Measurements from ENCODE around the gene ZNF273. TPM values are rescaled to one million over a fixed set of nuclear protein-coding genes. Genes with fewer than 3 reads are reported as not detected.
"Not testable (repeated sequence)": the region's sequence is repeated elsewhere in the genome, so short reads cannot be mapped to it uniquely, and the experiment has no call there.

Gene ZNF273
- total RNA-seq, 4 donors from 2014 or later, result 0.29 to 9.3 (median 2.3) TPM

DNA sequence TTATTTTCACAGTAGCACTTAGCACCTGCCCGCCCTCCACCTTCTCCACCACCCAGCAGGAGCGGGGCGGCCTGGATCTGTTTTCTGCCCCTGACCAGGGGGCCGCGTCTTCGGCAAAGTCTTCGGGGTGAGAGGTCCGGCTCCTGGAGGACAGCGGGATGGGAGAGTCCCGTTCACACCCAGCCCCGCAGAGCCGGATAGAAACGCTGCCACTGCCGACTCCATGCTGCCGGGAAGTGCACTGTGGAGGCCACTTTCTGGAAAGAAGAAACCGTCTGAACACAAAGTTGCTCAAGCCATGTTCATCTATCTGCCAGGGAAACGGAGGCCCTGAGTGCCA lies 14.5 kb upstream of the ZNF273 start:
- peak; percentile 17 to 30 for ATAC-seq

DNA sequence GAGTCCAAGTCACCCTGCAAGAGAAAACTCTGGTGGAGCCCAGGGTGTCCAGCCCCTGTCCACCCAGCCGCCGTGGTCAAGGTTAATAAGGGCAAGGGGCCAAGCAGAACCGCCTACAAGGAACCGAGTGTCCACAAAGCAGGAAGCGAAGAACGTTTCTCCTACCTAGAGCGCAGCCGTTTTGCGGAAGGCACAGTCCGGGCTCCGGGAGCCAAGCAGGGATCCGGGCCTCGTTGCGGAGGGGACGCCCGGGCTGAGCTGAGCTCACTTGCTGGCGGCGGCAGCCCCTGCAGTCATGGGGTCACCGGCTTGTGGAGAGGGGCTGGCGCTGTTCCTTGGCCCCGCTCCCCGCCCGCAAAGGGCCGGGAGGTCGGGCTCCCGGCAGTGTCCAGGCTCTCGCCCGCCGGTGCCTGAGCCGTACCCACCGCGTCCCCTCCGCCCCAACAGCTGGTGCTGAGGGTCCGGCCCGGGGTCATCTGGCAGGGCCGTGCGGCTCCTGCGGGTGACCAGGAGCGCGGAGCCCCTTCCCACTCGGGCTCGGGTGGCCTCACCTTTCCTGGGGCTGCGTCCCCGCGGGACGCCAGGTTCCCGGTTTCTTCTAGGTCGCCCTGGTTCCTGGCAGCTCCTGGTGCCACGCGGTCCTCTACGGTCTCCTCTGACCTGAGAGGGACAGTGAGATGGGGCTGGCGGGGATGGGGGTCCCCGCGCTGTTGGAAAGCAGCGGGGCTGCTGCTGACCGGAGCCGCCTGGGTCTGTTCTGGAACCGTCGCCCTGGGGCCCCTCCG lies 14.0 kb upstream of the ZNF273 start:
- DNase-seq, result no peak
- no peaks in the 10 kb centered on the region for H3K36me3 ChIP-seq
- in situ Hi-C loops (cut with MboI; ENCODE audit: low sequenced_read_pairs in 4 of 4), result no loop called here
- H3K4me1 ChIP-seq, result peaks cover 13 to 18% of the 10 kb centered on the region in 2 donors
- no peaks in the 10 kb centered on the region for H3K9me3 ChIP-seq
- no peak for TF ChIP-seq POLR2A (IDR thresholded peaks at IDR 0.05)
- TF ChIP-seq, protein P1, sequence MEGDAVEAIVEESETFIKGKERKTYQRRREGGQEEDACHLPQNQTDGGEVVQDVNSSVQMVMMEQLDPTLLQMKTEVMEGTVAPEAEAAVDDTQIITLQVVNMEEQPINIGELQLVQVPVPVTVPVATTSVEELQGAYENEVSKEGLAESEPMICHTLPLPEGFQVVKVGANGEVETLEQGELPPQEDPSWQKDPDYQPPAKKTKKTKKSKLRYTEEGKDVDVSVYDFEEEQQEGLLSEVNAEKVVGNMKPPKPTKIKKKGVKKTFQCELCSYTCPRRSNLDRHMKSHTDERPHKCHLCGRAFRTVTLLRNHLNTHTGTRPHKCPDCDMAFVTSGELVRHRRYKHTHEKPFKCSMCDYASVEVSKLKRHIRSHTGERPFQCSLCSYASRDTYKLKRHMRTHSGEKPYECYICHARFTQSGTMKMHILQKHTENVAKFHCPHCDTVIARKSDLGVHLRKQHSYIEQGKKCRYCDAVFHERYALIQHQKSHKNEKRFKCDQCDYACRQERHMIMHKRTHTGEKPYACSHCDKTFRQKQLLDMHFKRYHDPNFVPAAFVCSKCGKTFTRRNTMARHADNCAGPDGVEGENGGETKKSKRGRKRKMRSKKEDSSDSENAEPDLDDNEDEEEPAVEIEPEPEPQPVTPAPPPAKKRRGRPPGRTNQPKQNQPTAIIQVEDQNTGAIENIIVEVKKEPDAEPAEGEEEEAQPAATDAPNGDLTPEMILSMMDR (IDR thresholded peaks at IDR 0.05 in 4 of 5, conservative IDR thresholded peaks at IDR 0.05 in 1 of 5), result no peak
- H3K4me3 ChIP-seq, result peak overlapping the region; percentile 57 to 81 (median 58)
- peak; percentile 30 to 37 for ATAC-seq
- H3K27ac ChIP-seq, result peak overlapping the region in 2 of 4 donors; percentile 37 to 66
- peaks cover 0 to 19% (median 0%) of the 10 kb centered on the region in 3 donors for H3K27me3 ChIP-seq
- intact Hi-C loops (cut with DNase I; ENCODE audit: low total_unique reads), result no loop called here

More for the DNA sequence above, 14.5 kb upstream of the ZNF273 start:
- DNase-seq, result no peak
- TF ChIP-seq POLR2A (IDR thresholded peaks at IDR 0.05), result no peak
- TF ChIP-seq, protein P1 (IDR thresholded peaks at IDR 0.05 in 4 of 5, conservative IDR thresholded peaks at IDR 0.05 in 1 of 5), result no peak
- H3K9me3 ChIP-seq, result no peaks in the 10 kb centered on the region
- H3K36me3 ChIP-seq, result no peaks in the 10 kb centered on the region
- in situ Hi-C loops (cut with MboI; ENCODE audit: low sequenced_read_pairs in 4 of 4), result no loop called here
- H3K27me3 ChIP-seq, result peaks cover 0 to 19% (median 0%) of the 10 kb centered on the region in 3 donors
- peak overlapping the region in 2 of 4 donors; percentile 37 to 66 for H3K27ac ChIP-seq
- peaks cover 13 to 18% of the 10 kb centered on the region in 2 donors for H3K4me1 ChIP-seq
- intact Hi-C loops (cut with DNase I; ENCODE audit: low total_unique reads), result no loop called here
- H3K4me3 ChIP-seq, result peak overlapping the region; percentile 57 to 81 (median 58)

DNA sequence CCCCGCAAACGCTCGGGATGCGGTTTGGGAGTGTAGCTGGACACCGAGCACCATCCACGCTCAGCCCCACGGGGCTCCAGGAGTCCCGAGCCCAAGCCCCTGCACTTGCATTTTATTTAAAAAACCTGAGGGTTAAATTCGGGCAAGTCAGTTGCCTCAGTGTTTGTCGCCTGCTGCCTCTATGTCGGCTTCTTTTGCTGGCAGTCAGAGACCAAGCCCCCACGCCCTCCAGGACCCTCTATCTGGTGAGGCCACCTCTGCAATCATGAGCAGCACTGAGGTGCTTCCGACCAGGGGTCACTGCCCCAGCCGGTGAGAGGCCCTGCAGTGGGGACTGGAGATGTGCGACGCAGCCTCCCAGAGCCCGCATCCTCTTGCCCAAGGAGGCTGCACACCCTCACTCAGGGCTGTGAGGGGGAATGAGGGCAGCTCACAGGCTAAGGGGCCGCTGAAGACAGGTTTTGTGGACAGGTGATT lies 13.3 kb upstream of the ZNF273 start:
- H3K9me3 ChIP-seq, result no peaks in the 10 kb centered on the region
- in situ Hi-C loops (cut with MboI; ENCODE audit: low sequenced_read_pairs in 4 of 4) (no loop called here), intact Hi-C loops (cut with DNase I; ENCODE audit: low total_unique reads) (no loop called here)
- H3K27ac ChIP-seq, result no peak overlapping the region
- TF ChIP-seq, protein P1 (IDR thresholded peaks at IDR 0.05 in 4 of 5, conservative IDR thresholded peaks at IDR 0.05 in 1 of 5), result no peak
- no peak for TF ChIP-seq POLR2A (IDR thresholded peaks at IDR 0.05)
- no peaks in the 10 kb centered on the region for H3K36me3 ChIP-seq
- peaks cover 0 to 19% (median 0%) of the 10 kb centered on the region in 3 donors for H3K27me3 ChIP-seq
- peak overlapping the region; percentile 57 to 81 (median 58) for H3K4me3 ChIP-seq
- no peak for DNase-seq
- H3K4me1 ChIP-seq, result peaks cover 13 to 18% of the 10 kb centered on the region in 2 donors
- no peak for ATAC-seq

DNA sequence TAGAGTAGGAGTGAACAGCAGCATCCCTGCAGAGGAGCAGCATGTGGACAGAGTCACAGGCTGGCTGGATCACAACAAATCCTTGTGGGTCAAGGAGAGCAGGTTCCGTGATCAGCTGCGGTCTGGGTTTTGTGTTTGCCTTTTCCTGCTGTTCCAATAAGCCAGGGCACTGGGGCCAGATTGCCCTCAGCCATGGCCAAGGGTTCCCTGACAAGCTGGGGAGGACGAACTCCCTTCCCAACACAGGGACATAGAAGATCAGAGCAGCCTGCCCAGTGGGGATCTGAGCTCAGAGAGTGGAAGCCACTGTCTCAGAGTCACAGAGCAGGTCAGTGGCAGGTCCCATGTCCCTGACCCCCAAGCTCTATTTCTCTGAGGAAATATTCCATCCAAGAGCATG lies 12.8 kb upstream of the ZNF273 start:
- peaks cover 13 to 18% of the 10 kb centered on the region in 2 donors for H3K4me1 ChIP-seq

DNA sequence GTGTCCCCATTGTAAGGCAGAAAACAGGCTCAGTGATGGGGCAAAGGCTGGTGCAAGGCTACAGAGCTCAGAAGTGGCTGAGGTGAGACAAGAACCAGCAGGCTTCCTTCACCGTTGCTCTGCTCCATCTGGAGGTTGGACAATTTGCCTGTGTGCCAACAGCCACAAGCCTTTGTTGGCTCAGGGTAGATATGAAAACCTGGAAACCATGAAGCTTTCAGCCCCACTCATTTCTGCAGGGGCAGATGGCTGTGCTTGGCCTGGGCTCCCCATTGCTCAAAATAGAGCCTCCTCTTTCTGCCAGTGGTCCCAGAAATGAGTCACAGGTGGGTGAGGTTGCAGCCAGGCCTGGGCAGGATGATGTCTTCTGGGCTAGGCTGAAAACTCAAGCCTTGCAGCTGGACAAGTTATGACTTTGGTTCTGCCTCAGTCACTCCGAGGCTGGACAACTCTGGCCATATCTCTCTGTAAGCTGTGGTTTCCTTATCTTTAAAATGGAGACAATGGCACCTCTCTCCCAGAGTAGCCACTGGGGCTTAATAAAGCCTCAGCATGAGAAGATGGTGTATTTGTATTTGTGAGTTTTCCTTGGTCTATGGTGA lies 12.2 kb upstream of the ZNF273 start:
- Histone ChIP-seq H3K9me3 (no peaks in the 10 kb centered on the region), H3K4me3 (no peak overlapping the region), H3K36me3 (no peaks in the 10 kb centered on the region), H3K27me3 (peaks cover 0 to 14% (median 0%) of the 10 kb centered on the region in 3 donors), H3K27ac (peak overlapping the region in 3 of 4 donors; percentile 22 to 77 (median 49)), H3K4me1 (peaks cover 13 to 18% of the 10 kb centered on the region in 2 donors)
- intact Hi-C loops (cut with DNase I; ENCODE audit: low total_unique reads), result no loop called here
- DNase-seq (peak; percentile 26 to 59), ATAC-seq (peak; percentile 75 to 79)
- no peak for TF ChIP-seq POLR2A (IDR thresholded peaks at IDR 0.05)
- TF ChIP-seq, protein P1 (IDR thresholded peaks at IDR 0.05 in 4 of 5, conservative IDR thresholded peaks at IDR 0.05 in 1 of 5), result no peak
- in situ Hi-C loops (cut with MboI; ENCODE audit: low sequenced_read_pairs in 4 of 4), result no loop called here

More for the DNA sequence above, 12.8 kb upstream of the ZNF273 start:
- in situ Hi-C loops (cut with MboI; ENCODE audit: low sequenced_read_pairs in 4 of 4); intact Hi-C loops (cut with DNase I; ENCODE audit: low total_unique reads); DNase-seq; H3K4me3 ChIP-seq; H3K36me3 ChIP-seq; ATAC-seq; H3K9me3 ChIP-seq: not testable (repeated sequence)
- Histone ChIP-seq H3K27ac (peak overlapping the region in 2 of 4 donors; percentile 19 to 62), H3K27me3 (peaks cover 0 to 16% (median 0%) of the 10 kb centered on the region in 3 donors)

DNA sequence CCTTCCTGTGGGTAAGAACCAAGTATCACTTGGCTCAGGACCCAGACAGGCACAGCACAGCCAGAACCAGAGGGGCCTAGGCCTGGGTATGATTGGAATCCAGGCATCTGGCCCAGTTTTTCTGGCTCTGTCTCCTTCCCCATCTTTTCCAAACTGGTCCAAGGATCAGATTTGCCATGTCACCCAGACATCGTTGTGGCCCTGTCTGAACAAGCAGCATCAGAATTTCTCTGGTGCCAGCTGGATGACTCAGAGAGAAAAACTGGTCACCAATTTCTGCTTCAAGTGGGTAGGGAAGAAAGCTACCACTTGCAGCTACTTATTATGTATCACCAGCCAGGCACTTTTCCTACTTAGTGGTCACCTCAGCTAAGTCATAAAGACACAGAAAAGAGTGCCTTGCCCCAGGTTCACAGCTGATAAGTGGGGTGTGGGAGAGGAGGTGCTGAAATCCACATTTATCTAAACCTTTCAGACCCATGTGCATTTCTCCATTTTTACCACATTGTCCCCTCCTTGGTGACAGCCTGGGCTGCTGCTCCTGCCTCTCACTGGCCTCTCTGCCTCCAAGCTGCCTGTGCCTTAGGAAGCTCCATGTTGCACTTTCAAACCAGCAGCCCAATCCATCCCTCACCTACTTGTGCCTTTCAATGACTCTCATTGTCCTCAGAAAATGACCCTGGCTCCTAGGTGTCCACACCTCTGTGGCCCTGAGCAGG lies 11.6 kb upstream of the ZNF273 start:
- H3K36me3 ChIP-seq; H3K9me3 ChIP-seq; ATAC-seq; H3K4me3 ChIP-seq; intact Hi-C loops (cut with DNase I; ENCODE audit: low total_unique reads); DNase-seq; in situ Hi-C loops (cut with MboI; ENCODE audit: low sequenced_read_pairs in 4 of 4): not testable (repeated sequence)
- Histone ChIP-seq H3K27ac (peak overlapping the region in 3 of 4 donors; percentile 22 to 77 (median 49)), H3K27me3 (peaks cover 0 to 12% (median 0%) of the 10 kb centered on the region in 3 donors), H3K4me1 (peaks cover 13 to 18% of the 10 kb centered on the region in 2 donors)
